GM18507 (cell line): ENCODE measurements around the gene TNFRSF14.
"Not testable (repeated sequence)": the region's sequence is repeated elsewhere in the genome, so short reads cannot be mapped to it uniquely, and the experiment has no call there.

Source experiments
- DNase-seq: peaks from one replicate; pipeline ENCODE4 v3.0.0; 2011; ENCODE audit warnings: low read depth; ENCODE audit not compliant: insufficient read length; ENCODE audit errors: extremely low spot score
- FAIRE-seq: peaks from 2 replicates; lab custom pipeline; 2011; peaks lifted over from hg19 to GRCh38; lab: Jason Lieb, UNC

TNFRSF14 gene

GRCh38 chr1:2549367-2550029 lies 6.7 kb upstream of the TNFRSF14 start:
- not testable (repeated sequence) for DNase-seq

GRCh38 chr1:2550309-2550861 lies 5.8 kb upstream of the TNFRSF14 start:
- peak; percentile 100 for FAIRE-seq

More at GRCh38 chr1:2549367-2550029, 6.7 kb upstream of the TNFRSF14 start:
- not testable (repeated sequence) for FAIRE-seq

GRCh38 chr1:2551544-2551943 lies 4.6 kb upstream of the TNFRSF14 start:
- FAIRE-seq, DNase-seq: not testable (repeated sequence)

More at GRCh38 chr1:2550309-2550861, 5.8 kb upstream of the TNFRSF14 start:
- DNase-seq = not testable (repeated sequence)

DNA sequence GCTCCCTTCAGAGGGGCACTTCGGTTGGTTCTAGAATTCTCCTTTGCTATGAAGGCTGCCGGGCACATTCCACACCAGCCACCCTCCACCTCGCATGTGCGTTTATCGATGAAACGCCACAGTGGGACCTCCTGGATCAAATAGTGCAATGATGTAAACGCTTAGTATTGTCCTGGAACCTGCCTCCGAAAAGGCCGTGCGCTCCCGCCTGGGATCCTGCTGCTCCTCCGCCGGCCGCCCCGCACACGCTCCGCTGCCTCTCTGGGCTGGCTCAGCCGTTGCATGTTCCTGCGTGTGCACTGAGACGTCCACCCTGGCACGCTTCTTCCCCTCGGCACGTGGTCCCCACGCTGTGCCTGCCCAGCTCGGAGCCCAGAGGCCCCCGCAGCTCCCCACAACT lies 4.0 kb upstream of the TNFRSF14 start:
- FAIRE-seq (no peak), DNase-seq (no peak)

DNA sequence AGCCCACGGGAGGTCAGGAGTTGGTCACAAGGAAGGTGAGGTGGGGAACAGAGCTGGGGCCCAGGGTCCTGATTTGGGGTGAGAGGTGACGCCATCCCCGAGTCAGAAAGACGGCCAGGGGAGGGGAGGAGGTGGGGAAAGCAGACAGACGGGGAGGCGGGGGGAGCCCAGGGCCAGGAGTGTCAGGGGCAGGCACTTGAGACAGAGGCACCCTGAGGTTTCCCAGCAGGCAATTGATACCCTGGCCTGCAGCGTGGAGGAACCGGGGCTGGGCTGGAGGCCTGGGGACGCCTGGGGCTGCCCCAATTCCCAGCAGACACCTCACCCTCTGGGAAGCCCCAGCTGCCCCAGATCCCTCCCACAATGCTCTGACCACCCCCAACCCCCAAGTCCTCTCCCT lies 3.1 kb upstream of the TNFRSF14 start:
- peak; percentile 71 for FAIRE-seq
- DNase-seq = not testable (repeated sequence)

DNA sequence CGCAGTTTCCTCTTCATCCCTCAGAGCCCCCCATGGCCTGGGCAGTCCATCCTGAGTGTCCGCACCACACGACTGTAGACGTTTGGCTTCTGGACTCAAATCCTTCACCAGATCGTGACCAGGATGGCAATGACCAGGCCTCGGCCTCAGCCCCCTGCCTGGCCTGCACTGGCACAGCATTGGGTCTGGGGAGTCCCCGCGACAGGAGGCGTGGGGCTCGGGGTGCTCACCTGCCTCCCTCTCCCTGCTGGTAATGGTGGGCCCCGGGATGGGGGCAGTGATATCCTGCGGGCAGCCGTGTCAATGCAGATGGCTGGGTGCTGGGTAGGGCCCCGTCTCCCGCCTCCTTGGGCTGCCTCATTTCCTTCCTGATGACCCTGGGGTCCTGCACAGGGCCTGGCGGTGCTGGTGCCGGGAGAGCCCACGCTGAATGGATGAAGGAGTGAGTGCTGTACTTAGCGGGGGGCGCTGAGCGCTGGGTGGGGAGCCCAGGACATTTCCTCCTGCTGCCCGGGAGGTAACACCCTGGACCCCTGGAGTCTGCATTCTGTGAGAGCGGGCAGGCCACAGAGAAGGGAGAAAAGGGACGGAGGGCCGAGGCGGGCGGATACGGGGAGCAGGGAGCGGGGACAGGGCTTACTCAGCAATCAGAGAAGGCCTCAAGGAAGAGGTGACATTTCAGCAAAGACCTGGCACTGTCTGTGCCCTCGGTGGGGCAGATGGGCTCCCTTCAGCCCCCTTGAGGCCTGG lies 2.1 kb upstream of the TNFRSF14 start:
- no peak for FAIRE-seq
- DNase-seq = no peak

- DNase-seq (no peak), FAIRE-seq (peak; percentile 76)
Measured at GRCh38 chr1:2554621-2555387, 1.4 kb upstream of the TNFRSF14 start.

DNA sequence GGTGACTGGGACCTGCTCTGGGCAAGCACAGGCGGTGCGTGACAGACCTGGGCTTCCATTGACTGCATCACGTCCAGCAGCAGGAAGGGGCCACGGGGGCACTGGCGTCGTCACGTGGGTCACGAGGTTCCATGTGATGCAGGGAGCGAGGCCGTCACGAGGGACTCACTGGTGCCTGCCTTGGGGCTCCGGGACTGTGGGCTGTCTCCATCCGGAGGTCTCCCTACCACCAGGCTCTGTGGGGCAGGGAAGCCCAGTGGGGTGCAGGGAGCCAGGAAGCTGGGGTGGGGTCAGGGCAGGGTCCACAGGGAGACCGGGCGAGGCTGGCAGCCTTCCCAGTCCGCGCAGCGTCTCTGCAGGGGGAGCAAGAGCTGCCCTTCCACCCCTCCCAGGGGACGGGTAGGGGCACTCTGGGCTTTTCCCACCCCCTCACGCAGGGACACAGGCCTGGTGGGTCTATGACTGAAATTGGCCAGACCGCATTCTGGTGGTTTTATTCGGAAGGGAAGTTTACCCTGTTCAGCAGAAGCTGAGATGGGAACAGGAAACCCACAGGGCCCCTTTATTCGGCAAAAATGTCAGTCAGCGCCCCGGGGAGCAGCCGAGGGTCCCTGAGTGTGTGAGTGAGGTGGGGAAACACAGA lies 416 bp upstream of the TNFRSF14 start:
- no peak for FAIRE-seq

DNA sequence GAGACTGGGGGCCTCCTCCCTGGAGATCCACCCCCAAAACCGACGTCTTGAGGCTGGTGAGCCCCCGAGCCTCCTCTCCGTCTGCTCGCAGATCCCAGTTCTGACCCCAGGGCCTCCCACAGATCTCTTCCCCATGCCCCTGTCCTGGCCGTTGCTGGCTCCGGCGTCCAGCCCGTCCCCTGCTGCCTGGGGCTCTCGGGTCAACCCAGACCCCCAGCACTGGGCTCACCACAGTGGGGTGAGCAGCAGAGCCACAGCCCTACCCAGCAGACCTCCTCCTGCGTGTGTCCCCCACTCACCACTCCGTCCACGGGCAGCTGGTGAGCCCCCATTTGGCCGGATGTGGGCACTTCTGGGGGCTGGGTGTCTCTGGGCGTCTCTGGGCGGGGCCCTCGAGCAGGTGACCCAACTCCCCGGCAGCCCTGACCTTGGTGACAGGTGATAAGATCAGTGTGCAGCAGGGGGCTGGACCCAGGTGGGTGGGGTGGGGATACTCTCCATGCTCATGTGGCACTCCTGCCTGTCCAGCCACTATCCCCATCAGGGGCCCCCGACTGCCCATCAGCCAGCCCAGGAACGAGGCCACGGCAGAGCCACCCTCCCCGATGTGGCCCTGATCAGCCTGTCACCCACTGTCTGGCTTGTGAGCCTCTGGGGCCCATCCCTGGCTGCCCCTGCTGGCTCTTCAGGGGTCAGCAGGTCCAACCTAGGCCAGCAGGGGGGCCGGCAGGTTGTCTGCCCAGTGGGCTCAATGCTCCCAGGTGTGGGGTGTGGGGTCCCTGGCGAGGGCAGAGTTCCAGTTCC lies 709 bp downstream of the TNFRSF14 start:
- DNase-seq (no peak), FAIRE-seq (no peak)

More for the DNA sequence above, 416 bp upstream of the TNFRSF14 start:
- no peak for DNase-seq

DNA sequence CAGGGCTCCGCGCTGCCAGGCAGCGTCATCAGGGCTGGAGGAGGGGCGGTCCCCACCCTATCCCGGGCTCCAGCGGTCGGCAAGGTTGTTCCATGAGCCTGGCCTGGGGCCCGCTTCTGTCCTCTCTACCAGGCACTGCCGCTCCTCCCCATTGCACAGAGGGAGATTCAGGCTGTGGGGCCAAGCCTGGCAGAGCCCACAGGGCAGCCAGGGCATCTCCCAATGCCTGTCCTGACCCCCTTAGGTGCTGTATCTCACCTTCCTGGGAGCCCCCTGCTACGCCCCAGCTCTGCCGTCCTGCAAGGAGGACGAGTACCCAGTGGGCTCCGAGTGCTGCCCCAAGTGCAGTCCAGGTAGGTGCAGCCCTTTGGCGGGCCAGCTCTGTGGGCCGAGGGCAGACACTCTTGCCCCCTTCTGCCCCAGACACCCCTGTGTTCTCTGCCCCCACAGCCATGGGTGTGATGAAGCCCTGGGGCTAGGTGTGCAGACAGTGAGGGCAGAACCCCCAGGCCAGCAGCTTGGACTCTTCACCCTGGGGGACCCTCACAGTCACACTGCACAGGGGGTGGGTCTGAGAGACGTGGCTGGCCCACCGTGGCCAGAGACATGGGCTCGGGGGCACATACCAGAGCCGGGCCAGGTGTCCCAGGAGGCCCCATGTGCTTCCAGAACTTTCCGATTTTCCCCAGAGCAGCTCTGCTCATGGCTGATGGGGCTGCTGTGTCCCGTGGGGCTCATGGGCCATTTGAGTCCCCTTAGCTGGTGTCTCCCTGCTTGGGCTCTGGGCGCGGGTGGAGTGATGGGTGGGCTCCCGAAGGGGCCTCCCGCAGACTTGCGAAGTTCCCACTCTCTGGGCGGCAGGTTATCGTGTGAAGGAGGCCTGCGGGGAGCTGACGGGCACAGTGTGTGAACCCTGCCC lies 1.6 kb downstream of the TNFRSF14 start:
- DNase-seq = no peak
- no peak for FAIRE-seq

DNA sequence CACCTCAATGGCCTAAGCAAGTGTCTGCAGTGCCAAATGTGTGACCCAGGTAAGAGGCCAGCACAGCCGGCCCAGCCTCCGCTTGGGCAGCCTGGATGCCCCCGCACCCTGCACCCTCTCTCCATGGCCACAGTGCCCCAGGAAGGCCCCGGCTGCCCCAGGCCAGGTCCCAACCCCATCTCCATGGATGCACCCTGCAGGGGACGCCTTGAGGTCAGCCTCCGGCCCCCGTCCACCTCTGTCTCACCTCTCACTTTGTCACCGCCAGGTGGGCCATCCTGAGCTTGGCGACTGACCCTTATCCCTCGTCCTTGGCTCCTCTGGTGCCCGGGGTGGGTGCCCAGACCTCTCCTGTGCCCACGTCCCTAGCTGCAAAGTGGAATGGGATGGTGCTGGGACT lies 2.2 kb downstream of the TNFRSF14 start:
- FAIRE-seq = no peak
- no peak for DNase-seq

- DNase-seq (no peak), FAIRE-seq (no peak)
Measured at GRCh38 chr1:2558861-2559260, 2.7 kb downstream of the TNFRSF14 start.

DNA sequence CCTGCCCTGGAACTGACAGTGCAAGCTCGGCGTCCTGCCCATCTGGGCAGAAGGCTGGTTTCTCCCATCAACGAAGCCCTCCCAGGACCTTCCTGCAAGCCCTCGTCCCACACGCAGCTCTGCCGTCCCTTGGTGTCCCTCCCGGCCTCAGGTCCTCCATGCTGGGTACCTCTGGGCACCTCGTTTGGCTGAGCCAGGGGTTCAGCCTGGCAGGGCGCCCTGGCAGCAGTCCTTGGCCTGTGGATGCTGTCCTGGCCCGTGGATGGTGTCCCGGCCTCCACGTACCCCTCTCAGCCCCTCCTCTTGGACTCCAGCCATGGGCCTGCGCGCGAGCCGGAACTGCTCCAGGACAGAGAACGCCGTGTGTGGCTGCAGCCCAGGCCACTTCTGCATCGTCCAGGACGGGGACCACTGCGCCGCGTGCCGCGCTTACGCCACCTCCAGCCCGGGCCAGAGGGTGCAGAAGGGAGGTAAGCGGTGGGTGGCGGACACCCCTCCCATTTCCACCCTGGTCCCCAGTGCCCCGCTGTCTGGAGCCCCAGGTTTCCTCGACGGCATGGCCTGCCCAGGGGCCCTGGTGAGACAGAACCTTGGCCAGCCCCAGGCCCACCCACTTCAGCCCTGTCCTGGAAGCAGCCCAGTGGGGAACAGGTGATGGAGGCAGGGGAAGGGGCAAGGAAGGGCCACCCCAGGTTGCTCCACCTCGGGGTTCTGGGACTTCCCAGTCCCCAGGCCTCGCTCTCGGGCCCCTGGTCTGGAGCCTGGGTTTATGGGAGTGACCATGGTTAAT lies 3.5 kb downstream of the TNFRSF14 start:
- FAIRE-seq (no peak), DNase-seq (no peak)

DNA sequence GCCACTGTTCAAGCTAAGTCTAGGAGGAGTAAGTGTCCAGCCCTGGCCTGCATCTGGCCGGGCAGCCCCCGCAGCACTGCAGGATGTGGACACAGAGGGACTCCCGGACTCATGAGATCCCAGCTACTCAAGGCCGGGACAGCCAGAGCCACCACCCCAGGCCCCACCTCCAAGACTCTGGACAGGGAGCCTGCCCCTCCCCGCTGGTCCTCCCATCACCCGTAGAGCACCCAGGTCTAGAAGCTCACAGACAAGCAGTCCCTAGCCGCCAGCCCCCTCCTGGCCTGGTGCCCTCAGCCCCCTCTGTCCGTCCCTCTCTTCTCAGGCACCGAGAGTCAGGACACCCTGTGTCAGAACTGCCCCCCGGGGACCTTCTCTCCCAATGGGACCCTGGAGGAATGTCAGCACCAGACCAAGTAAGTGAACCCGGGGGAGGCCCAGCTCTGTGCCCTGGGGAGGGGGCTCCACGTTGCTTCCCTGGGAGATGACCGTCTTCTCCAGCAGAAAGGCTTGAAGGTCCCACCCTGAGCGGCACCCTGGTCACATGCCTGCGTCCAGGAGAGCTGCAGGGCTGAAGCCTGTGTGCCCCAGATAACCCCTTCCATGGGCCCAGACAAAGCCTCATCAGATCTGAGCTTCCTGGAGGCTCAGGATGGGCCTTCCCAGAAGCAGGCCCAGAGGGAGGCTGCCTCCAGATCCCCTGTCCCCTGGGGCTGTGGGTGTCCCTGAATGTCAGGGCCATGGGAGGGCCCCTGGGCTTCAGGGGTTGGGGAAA lies 4.3 kb downstream of the TNFRSF14 start:
- no peak for DNase-seq
- FAIRE-seq = no peak

DNA sequence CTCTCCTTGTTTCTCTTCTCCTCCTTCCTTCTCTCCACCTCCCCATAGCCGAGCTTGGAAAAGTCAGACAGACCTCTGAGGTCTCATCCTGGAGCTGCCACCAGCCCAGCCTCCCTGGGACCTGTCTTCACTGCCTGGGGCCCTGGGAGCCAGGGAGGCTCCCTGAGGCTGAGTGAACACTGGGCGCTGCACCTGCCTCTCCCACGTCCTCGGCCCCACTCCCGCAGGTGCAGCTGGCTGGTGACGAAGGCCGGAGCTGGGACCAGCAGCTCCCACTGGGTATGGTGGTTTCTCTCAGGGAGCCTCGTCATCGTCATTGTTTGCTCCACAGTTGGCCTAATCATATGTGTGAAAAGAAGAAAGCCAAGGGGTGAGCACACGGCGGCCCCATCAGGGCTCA lies 5.3 kb downstream of the TNFRSF14 start:
- DNase-seq (no peak), FAIRE-seq (no peak)
